ENCODE measurements around the gene TCN2.
A peak's percentile ranks its signal among the peaks of the same experiment; 100 is the strongest.
"Not testable (repeated sequence)": the region's sequence is repeated elsewhere in the genome, so short reads cannot be mapped to it uniquely, and the experiment has no call there.

The TCN2 gene

GRCh38 chr22:30612789-30613188 is 5.8 kb downstream of the TCN2 start:
- DNase-seq, result no peak

DNA sequence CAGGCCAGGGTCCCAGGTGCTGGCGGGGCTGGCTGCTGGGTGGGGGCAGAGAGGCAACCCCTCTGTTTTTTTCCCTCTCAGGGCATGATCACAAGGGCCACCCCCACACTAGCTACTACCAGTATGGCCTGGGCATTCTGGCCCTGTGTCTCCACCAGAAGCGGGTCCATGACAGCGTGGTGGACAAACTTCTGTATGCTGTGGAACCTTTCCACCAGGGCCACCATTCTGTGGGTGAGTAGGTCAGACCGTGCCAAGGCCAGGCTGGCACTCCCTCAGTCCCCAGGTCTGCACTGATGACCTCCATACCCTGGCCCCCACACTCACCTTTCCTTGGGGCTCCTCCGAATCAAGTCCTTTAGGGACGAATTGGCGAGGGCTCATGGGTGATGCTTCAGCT is 7.3 kb downstream of the TCN2 start:
- no peak for DNase-seq

- no peak for DNase-seq
Measured at GRCh38 chr22:30614879-30615278, 7.9 kb downstream of the TCN2 start.

DNA sequence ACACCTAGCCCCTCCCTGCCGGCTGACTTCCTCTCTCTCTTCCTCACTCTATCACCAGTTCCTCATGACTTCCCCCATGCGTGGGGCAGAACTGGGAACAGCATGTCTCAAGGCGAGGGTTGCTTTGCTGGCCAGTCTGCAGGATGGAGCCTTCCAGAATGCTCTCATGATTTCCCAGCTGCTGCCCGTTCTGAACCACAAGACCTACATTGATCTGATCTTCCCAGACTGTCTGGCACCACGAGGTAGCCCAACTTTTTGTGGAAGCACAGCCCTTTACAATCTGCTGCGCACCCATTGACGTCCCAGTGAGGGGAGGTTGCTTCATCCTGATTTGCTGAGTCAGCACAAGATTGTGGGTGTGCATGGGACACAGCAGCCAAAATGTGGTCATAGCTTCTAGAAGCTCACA is 8.6 kb downstream of the TCN2 start:
- no peak for DNase-seq

GRCh38 chr22:30617819-30618218 is 10.8 kb downstream of the TCN2 start:
- no peak for DNase-seq

- DNase-seq, result not testable (repeated sequence)
Measured at GRCh38 chr22:30619909-30620308, 12.9 kb downstream of the TCN2 start.

DNA sequence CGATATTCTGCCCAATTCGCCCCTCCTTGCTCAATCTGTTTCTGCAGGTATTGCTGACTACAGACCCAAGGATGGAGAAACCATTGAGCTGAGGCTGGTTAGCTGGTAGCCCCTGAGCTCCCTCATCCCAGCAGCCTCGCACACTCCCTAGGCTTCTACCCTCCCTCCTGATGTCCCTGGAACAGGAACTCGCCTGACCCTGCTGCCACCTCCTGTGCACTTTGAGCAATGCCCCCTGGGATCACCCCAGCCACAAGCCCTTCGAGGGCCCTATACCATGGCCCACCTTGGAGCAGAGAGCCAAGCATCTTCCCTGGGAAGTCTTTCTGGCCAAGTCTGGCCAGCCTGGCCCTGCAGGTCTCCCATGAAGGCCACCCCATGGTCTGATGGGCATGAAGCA is 19.4 kb downstream of the TCN2 start:
- no peak for DNase-seq

DNA sequence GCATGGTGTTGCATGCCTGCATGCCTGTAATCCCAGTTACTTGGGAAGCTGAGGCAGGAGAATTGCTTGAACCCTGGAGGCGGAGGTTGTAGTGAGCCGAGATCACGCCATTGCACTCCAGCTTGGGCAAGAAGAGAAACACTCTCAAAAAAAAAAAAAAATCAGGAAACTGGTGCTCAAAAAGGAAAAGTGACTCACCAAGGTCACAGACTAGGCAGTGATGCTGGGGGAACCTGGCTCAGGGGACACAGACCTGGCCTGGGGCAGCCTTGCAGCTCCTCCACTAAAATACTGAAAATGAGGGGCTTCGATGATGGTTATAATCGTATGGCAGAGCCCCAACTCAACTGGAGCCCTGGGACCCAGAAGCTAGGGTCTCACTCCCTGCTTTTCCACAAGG is 20.5 kb downstream of the TCN2 start:
- no peak for DNase-seq

DNA sequence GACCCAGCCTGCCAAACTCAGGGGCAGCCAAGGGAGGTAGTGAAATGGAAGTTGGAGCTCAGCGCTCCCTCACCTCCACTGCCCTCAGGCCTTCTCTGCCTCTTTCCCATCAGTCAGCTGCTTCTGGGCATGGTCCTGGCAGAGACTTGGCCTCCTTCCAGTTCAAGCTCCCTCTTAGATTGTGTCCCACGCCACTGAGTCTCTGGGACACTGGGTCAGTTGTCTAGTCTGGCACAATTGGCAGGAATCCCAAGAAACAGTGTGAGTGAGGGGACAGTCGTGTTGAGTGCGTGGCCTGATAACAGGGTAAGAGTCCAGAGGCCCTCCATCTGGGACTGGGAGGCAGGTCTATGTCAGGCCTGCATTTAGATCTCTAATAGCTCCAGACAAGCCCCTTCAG is 21.5 kb downstream of the TCN2 start:
- DNase-seq, result no peak

DNA sequence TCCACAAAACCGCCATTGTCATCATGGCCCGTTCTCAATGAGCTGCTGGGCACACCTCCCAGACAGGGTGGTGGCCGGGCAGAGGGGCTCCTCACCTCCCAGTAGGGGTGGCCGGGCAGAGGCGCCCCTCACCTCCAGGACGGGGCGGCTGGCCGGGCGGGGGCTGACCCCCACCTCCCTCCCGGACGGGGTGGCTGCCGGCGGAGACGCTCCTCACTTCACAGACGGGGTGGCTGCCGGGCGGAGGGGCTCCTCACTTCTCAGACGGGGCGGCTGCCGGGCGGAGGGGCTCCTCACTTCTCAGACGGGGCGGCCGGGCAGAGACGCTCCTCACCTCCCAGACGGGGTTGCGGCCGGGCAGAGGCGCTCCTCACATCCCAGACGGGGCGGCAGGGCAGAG is 24.5 kb downstream of the TCN2 start:
- DNase-seq, result not testable (repeated sequence)

- peak; percentile 91 for DNase-seq
Measured at GRCh38 chr22:30634471-30635233, 27.7 kb downstream of the TCN2 start.

DNA sequence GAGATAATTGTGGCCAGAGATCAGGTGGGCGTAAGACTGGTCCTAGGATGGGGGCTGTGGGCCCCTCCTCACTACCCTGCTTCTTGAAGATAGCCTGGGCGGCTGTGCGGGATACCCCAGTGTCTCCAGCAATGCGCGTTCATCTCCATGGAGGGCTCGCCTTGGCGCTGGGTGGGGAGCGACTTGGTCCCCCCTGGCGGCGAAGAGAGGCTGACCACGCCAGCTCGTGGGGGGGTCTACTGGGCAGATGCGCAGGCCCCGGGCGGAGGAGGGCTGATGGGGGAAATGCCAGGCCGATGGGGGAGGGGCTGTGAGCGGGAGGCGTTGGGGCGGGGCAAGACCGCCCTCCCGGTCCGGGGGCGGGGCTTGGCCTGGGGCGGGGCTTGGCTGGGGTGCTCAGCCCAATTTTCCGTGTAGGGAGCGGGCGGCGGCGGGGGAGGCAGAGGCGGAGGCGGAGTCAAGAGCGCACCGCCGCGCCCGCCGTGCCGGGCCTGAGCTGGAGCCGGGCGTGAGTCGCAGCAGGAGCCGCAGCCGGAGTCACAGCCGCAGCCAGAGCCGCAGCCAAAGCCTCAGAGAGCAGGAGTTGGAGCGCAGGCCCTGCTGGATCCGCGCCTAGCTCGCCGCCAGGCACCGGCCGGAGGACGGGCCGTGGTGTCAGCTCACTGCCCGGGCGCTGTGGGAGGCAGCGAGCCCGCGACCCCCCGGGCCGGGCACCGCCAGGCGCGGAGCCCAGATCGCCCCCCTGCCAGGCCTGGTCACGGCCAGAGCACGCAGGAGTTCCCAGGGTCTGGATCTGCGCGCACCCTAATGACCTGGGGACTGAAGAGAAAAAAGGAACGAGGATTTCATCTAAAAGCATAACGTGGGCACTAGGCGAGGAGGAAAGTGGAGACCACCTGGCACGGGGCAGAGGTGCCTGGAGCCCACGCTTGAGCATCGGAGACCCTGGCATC is 28.6 kb downstream of the TCN2 start, which contains the start of gene SLC35E4:
Gene SLC35E4, plus strand, starts transcription at position 509 of the 953 bp plus-strand sequence. CDS start 670 bp downstream, outside the sequence.
- DNase-seq, result peak; percentile 95

- DNase-seq, result peak; percentile 9
Measured at GRCh38 chr22:30636226-30637077, 29.5 kb downstream of the TCN2 start.

GRCh38 chr22:30637701-30638114 is 30.7 kb downstream of the TCN2 start:
- peak; percentile 2 for DNase-seq

GRCh38 chr22:30640361-30640760 is 33.4 kb downstream of the TCN2 start:
- no peak for DNase-seq

DNA sequence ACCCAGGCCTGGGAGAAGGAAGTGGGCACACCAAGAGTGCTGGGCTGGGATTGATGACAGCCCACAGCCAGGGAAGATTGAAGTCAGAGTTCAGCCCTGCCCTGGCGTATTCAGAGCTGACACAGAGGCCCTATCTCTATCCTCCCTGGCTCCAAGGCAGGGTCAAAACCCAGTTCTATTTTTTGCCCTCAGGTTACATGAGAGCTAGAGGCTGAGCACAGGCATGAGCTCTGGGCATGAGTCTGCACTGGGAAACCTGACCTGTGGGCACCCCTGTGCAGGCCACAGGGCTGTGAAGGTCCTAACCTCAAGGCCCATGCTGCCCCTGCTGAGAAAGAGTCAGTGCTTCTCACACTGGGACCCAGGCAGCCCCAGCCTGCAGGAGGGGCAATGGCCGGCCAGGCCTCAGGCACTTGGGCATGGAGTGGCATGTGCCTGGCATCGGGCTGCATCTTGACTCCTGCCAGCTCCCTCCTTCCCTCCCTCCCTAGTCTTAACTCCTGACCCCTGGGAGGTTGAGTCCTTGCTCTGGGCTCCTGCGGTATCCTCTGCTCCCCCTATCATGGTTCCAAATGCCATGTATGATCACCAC is 34.0 kb downstream of the TCN2 start:
- no peak for DNase-seq

- DNase-seq, result no peak
Measured at GRCh38 chr22:30643055-30643875, 36.3 kb downstream of the TCN2 start.

GRCh38 chr22:30646518-30647160 is 39.7 kb downstream of the TCN2 start:
- no peak for DNase-seq

DNA sequence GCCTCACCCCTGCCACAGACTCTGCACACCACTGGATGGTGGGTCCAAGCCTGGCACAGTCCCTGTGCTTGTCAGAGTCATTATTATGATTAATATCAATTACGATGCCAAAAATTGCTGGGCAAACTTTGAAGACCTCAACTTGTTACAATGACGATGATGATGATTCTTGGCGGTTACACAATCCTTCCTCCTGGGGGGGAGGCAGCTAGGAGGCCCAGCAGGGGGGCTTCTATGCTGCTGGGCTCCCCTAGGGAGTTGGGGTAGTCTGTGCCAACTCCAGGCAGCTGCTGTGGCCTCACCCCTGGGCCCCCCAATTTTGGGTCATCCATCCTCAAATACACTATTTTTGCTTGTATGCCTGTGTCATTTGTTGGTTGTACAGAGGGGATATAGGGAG is 40.6 kb downstream of the TCN2 start:
- no peak for DNase-seq

DNA sequence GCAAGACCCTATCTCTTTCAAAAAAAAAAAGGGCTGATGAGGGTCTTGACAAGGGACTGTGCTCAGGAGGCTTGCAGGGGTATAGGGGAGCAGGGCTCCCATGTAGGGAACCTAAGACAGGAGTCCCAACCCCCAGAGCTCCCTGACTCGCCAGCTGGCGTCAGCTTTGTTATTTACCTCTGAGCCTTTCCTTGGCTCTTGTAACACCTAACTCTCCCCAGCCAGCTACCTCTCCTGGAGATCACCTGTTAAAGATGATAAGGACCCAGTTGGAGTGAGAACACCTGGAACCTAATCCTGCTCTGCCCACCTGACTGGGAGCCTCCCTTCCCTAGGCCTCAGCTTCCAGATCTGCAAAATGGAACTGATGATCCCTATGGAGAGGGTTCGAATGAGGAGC is 41.9 kb downstream of the TCN2 start:
- no peak for DNase-seq

GRCh38 chr22:30649430-30650007 is 42.5 kb downstream of the TCN2 start:
- peak; percentile 59 for DNase-seq
